ENCODE data around the gene PRND. TPM values are rescaled to one million over a fixed set of nuclear protein-coding genes. Genes with fewer than 3 reads are reported as not detected.

Gene PRND
- total RNA-seq, result not detected in 2 replicates
- long read RNA-seq, result 0 reads

GRCh38 chr20:4721719-4722118 is at the start of gene PRND:
PRND (plus strand) TSS chr20:4721909; CDS start chr20:4724552, 2,643 bp downstream.
- peaks cover 27% of the 10 kb centered on the region for H3K27me3 Mint-ChIP-seq (ENCODE audit: unreplicated experiment)
- peaks cover 6% of the 10 kb centered on the region for H3K4me1 Mint-ChIP-seq (ENCODE audit: unreplicated experiment)
- no peak within 1 kb of the TSS for H3K4me3 Mint-ChIP-seq (ENCODE audit: unreplicated experiment)
- no peak for DNase-seq (ENCODE audit: extremely low spot score, unreplicated experiment)
- H3K36me3 Mint-ChIP-seq (ENCODE audit: unreplicated experiment), result no peaks in the 10 kb centered on the region
- H3K27ac Mint-ChIP-seq (ENCODE audit: unreplicated experiment), result no peak within 1 kb of the TSS
- no peaks in the 10 kb centered on the region for H3K9me3 Mint-ChIP-seq (ENCODE audit: unreplicated experiment)
- TF ChIP-seq CTCF (IDR thresholded peaks at IDR 0.05), result no peak

- no peak for TF ChIP-seq CTCF (IDR thresholded peaks at IDR 0.05)
- H3K27ac Mint-ChIP-seq (ENCODE audit: unreplicated experiment), result no peak overlapping the region
Observed at GRCh38 chr20:4672948-4673347, 48.8 kb upstream of the PRND start.

GRCh38 chr20:4673371-4674001 is 48.2 kb upstream of the PRND start:
- peaks cover 48% of the 10 kb centered on the region for H3K27me3 Mint-ChIP-seq (ENCODE audit: unreplicated experiment)
- no peak overlapping the region for H3K27ac Mint-ChIP-seq (ENCODE audit: unreplicated experiment)
- no peaks in the 10 kb centered on the region for H3K36me3 Mint-ChIP-seq (ENCODE audit: unreplicated experiment)
- no peak overlapping the region for H3K4me3 Mint-ChIP-seq (ENCODE audit: unreplicated experiment)
- H3K9me3 Mint-ChIP-seq (ENCODE audit: unreplicated experiment), result no peaks in the 10 kb centered on the region
- peak; percentile 49 for DNase-seq (ENCODE audit: extremely low spot score, unreplicated experiment)
- TF ChIP-seq CTCF (IDR thresholded peaks at IDR 0.05), result no peak
- H3K4me1 Mint-ChIP-seq (ENCODE audit: unreplicated experiment), result no peaks in the 10 kb centered on the region

More at GRCh38 chr20:4672948-4673347, 48.8 kb upstream of the PRND start:
- Mint-ChIP-seq H3K9me3 (ENCODE audit: unreplicated experiment) (no peaks in the 10 kb centered on the region), H3K4me1 (ENCODE audit: unreplicated experiment) (no peaks in the 10 kb centered on the region), H3K27me3 (ENCODE audit: unreplicated experiment) (peaks cover 43% of the 10 kb centered on the region), H3K4me3 (ENCODE audit: unreplicated experiment) (no peak overlapping the region), H3K36me3 (ENCODE audit: unreplicated experiment) (no peaks in the 10 kb centered on the region)
- DNase-seq (ENCODE audit: extremely low spot score, unreplicated experiment), result no peak

GRCh38 chr20:4674672-4675071 is 47.0 kb upstream of the PRND start:
- peaks cover 59% of the 10 kb centered on the region for H3K27me3 Mint-ChIP-seq (ENCODE audit: unreplicated experiment)
- H3K4me1 Mint-ChIP-seq (ENCODE audit: unreplicated experiment), result no peaks in the 10 kb centered on the region
- H3K36me3 Mint-ChIP-seq (ENCODE audit: unreplicated experiment), result no peaks in the 10 kb centered on the region
- no peak for DNase-seq (ENCODE audit: extremely low spot score, unreplicated experiment)
- H3K9me3 Mint-ChIP-seq (ENCODE audit: unreplicated experiment), result no peaks in the 10 kb centered on the region
- H3K27ac Mint-ChIP-seq (ENCODE audit: unreplicated experiment), result no peak overlapping the region
- H3K4me3 Mint-ChIP-seq (ENCODE audit: unreplicated experiment), result no peak overlapping the region
- TF ChIP-seq CTCF (IDR thresholded peaks at IDR 0.05), result no peak

GRCh38 chr20:4677846-4678245 is 43.9 kb upstream of the PRND start:
- H3K9me3 Mint-ChIP-seq (ENCODE audit: unreplicated experiment), result no peaks in the 10 kb centered on the region
- peak; percentile 21 for DNase-seq (ENCODE audit: extremely low spot score, unreplicated experiment)
- no peak overlapping the region for H3K27ac Mint-ChIP-seq (ENCODE audit: unreplicated experiment)
- H3K4me3 Mint-ChIP-seq (ENCODE audit: unreplicated experiment), result no peak overlapping the region
- H3K27me3 Mint-ChIP-seq (ENCODE audit: unreplicated experiment), result peaks cover 75% of the 10 kb centered on the region
- TF ChIP-seq CTCF (IDR thresholded peaks at IDR 0.05), result no peak
- H3K4me1 Mint-ChIP-seq (ENCODE audit: unreplicated experiment), result no peaks in the 10 kb centered on the region
- H3K36me3 Mint-ChIP-seq (ENCODE audit: unreplicated experiment), result no peaks in the 10 kb centered on the region
